Nucleus accumbens (tissue), 56 donors: ENCODE data around the gene MTHFSD.

Source experiments
- DNase-seq, 56 donors: peaks; one replicate each; lab custom pipeline; 2025; lab: John Stamatoyannopoulos, UW

MTHFSD gene

GRCh38 chr16:86572041-86572521, 17.0 kb upstream of the MTHFSD start:
- no peak for DNase-seq

DNA sequence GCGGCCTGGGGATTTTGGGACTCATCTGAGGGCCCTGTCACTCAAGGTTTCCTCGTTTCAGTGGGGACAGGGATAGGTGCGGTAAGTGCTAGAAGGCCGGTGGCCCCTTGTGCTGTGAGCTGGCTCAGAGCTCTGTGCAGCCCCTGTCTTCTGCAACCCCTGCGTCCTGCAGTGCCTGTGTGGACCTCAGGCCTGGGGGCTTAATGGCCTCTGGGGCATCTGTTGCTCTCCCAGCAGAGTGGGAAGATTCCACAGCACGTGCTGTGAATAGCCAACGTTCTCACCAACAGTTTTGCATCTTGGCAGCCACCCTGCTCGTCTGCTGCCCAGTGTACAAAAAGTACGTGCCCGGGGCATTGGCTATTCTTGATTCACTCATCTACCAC, 16.5 kb upstream of the MTHFSD start:
- DNase-seq = no peak

- DNase-seq = no peak
Measured at GRCh38 chr16:86570558-86571529, 15.8 kb upstream of the MTHFSD start.

DNA sequence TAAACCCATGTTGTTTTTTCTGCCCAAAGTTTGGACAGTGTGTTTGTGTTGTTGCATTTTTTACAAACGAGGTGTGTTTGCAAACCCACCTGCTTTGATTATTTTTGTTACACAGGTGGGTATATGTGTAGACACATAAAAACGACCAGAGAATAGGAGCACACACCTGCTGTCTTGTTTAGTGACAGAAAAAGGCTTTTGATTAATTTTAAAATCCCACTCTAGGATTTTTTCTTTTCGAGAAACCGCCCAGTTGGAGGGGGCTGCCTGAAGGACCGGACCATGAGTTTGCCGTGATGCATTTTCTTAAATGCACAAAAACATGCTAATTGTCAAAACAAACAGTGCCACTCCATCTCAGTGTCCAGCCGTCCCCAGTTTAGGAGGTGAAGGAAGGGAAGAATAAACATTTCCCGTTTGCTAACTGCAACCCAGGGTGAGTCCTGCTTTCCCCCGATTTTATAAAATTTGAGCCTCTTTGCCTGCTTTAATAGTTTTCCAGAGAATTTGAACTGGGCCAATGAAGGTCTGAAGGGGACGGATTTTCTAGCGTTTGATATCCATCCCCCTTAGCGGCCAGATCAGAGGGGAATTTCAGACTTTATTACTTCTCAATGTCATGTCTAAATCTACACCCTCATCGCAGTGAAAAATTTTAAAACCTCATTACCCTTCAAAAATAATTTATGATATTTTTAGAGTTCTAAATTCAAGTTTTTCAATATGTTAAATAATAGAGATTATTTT, 14.8 kb upstream of the MTHFSD start:
- no peak for DNase-seq

GRCh38 chr16:86568677-86569623, 13.9 kb upstream of the MTHFSD start:
- no peak for DNase-seq

GRCh38 chr16:86567701-86568581, 12.9 kb upstream of the MTHFSD start:
- no peak for DNase-seq

DNA sequence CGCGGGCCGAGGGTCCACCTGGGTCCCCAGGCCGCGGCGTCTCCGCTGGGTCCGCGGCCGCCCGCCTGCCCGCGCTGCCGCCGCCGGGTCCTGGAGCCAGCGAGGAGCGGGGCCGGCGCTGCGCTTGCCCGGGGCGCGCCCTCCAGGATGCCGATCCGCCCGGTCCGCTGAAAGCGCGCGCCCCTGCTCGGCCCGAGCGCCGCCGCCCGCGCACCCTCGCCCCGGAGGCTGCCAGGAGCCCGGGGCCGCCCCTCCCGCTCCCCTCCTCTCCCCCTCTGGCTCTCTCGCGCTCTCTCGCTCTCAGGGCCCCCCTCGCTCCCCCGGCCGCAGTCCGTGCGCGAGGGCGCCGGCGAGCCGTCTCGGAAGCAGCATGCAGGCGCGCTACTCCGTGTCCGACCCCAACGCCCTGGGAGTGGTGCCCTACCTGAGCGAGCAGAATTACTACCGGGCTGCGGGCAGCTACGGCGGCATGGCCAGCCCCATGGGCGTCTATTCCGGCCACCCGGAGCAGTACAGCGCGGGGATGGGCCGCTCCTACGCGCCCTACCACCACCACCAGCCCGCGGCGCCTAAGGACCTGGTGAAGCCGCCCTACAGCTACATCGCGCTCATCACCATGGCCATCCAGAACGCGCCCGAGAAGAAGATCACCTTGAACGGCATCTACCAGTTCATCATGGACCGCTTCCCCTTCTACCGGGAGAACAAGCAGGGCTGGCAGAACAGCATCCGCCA, 12.1 kb upstream of the MTHFSD start:
- DNase-seq = no peak

DNA sequence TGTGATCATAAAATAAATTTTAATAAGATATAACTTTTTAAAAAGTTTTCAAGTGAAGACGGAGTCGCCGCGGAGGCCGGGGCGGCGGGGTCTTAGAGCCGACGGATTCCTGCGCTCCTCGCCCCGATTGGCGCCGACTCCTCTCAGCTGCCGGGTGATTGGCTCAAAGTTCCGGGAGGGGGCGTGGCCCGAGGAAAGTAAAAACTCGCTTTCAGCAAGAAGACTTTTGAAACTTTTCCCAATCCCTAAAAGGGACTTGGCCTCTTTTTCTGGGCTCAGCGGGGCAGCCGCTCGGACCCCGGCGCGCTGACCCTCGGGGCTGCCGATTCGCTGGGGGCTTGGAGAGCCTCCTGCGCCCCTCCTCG, 11.5 kb upstream of the MTHFSD start, which contains the start of gene FOXC2:
Gene FOXC2, plus strand, starts transcription at position 229 of the 365 bp plus-strand sequence. CDS start 507 bp downstream, outside the sequence.
- DNase-seq = peak in 6 of 56 donors; percentile 2 to 21 (median 9)

DNA sequence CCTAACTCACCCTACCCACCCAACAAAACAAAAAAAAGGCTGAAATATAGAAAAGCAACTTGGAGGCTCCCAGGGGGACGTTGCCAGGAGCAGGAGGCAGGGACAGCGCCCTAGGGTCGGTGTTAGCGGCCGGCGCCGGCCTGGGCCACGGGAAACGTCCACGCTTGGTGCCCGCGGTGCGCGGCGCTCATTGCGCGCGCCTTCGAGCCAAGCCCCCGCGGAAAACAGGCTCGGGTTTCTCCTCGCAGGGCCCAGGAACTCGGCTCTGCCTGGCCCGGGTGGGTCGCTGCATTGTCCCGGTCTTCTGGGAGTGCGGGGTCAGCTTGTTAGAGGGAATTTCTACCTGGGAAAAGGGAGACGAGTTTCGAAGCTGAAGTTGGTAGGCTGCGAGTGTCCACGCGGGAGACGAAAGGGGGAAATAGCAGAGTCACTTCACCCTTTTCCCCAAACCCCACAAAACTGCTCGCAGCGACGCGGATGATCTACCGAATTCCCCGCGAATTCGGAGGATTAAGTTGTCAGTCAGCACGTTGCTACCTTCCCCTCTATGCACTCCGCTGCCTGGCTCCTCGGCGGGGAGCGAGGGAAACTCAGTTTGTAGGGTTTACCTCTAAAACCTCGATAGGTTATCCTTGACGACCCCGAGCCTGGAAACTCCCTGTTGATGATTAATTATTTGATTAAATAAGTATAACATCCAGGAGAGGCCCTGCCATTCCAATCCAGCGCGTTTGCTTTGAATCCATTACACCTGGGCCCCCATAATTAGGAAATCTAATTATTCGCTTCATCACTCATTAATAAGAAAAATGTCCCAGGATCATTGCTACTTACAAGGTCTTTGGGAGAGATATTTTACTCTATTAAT, 10.8 kb upstream of the MTHFSD start:
- no peak for DNase-seq

- DNase-seq = no peak
Measured at GRCh38 chr16:86565181-86565631, 10.2 kb upstream of the MTHFSD start.

GRCh38 chr16:86563469-86564345, 8.7 kb upstream of the MTHFSD start:
- DNase-seq = peak in 55 of 56 donors; percentile 22 to 95 (median 75)

GRCh38 chr16:86562356-86562755, 7.3 kb upstream of the MTHFSD start:
- no peak for DNase-seq

DNA sequence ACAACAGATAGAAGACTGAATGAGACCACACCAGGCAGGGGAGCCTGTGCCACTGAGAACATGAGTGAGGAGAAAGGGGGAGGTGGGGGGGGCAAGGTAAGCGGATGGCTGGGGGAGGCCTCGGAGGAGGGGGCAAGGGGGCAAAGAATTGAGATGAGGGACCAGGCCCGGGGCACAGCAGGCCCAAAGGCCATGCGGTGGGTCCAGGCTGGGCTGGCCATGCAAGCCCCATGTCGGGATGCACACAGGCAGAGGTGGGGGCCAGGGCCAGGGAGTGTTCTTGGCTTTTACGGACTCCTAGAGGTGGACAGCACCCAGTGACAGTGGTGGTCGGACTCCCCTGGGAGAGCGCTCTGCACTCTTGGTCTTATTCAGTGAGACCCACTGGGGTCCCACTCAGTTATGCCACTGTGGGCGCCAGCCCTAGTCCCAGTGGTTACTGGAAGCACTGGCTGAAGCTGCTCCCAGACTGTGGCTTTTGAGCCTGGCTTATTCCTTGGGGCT, 4.8 kb upstream of the MTHFSD start:
- DNase-seq = no peak

- no peak for DNase-seq
Measured at GRCh38 chr16:86558355-86559193, 3.5 kb upstream of the MTHFSD start.

GRCh38 chr16:86557587-86557986, 2.6 kb upstream of the MTHFSD start:
- no peak for DNase-seq
